SK-N-MC (cell line): ENCODE results near the gene LIFR.

Experiments used
- DNase-seq: peaks from one replicate; pipeline ENCODE4 v3.0.0-alpha.2; 2011; ENCODE audit warnings: low read depth, low spot score
- H3K27ac ChIP-seq: fragments of 200-600 bp; sonication (generic); 2 replicates; pipeline ENCODE4 v1.5.1; 2016; ENCODE audit warnings: mixed run types
- H3K36me3 ChIP-seq: fragments of 200-600 bp; sonication (generic); 2 replicates; pipeline ENCODE4 v1.6.1; 2017; ENCODE audit warnings: antibody characterized with exemption, low read length, mixed read lengths; ENCODE audit not compliant: insufficient read depth
- H3K4me3 ChIP-seq: fragments of 200-600 bp; sonication (generic); 2 replicates; pipeline ENCODE4 v1.5.1; 2016
- H3K9ac ChIP-seq: fragments of 200-600 bp; sonication (generic); 2 replicates; pipeline ENCODE4 v1.8.0; 2017; ENCODE audit warnings: mixed run types, mixed read lengths; ENCODE audit not compliant: insufficient read length
- H3K9me3 ChIP-seq: fragments of 200-600 bp; sonication (generic); 2 replicates; pipeline ENCODE4 v1.6.1; 2017; ENCODE audit warnings: low read depth, mild to moderate bottlenecking, antibody characterized with exemption, low read length, moderate library complexity, mixed read lengths
- EZH2 ChIP-seq: fragments of 200-600 bp; sonication (generic); IDR thresholded peaks from one replicate; pipeline ENCODE4 v1.6.1; 2017; ENCODE audit warnings: antibody characterized with exemption
- FOXP2 ChIP-seq: optimal IDR thresholded peaks from 2 replicates; pipeline ENCODE3; 2011; ENCODE audit warnings: mild to moderate bottlenecking, moderate library complexity; ENCODE audit not compliant: insufficient read depth; ENCODE audit errors: extremely low read length, control extremely low read depth
- POLR2AphosphoS5 ChIP-seq: IDR thresholded peaks from 2 replicates; pipeline ENCODE4 v1.6.1; 2012; ENCODE audit warnings: mild to moderate bottlenecking, low read depth, low read length, borderline replicate concordance

The LIFR gene

GRCh38 chr5:38585816-38586215 lies 29.4 kb upstream of the LIFR start:
- Histone ChIP-seq H3K9ac (no peak overlapping the region), H3K27ac (no peak overlapping the region), H3K4me3 (no peak overlapping the region), H3K36me3 (no peaks in the 10 kb centered on the region), H3K9me3 (no peaks in the 10 kb centered on the region)
- TF ChIP-seq EZH2 (no peak), FOXP2 (no peak), POLR2AphosphoS5 (no peak)
- no peak for DNase-seq

GRCh38 chr5:38583500-38583899 lies 27.1 kb upstream of the LIFR start:
- H3K9ac ChIP-seq, result no peak overlapping the region
- no peak overlapping the region for H3K27ac ChIP-seq
- H3K4me3 ChIP-seq, result no peak overlapping the region
- no peaks in the 10 kb centered on the region for H3K9me3 ChIP-seq
- DNase-seq, result no peak
- no peaks in the 10 kb centered on the region for H3K36me3 ChIP-seq
- TF ChIP-seq POLR2AphosphoS5 (no peak), EZH2 (no peak), FOXP2 (no peak)

GRCh38 chr5:38582975-38583319 lies 26.5 kb upstream of the LIFR start:
- Histone ChIP-seq H3K36me3 (no peaks in the 10 kb centered on the region), H3K9ac (no peak overlapping the region), H3K4me3 (peak overlapping the region; percentile 20; the same call in 1 of the 2 replicates), H3K9me3 (no peaks in the 10 kb centered on the region), H3K27ac (no peak overlapping the region)
- DNase-seq, result no peak
- TF ChIP-seq FOXP2, result no peak
- TF ChIP-seq POLR2AphosphoS5, result no peak
- TF ChIP-seq EZH2, result no peak

GRCh38 chr5:38582293-38582974 lies 26.0 kb upstream of the LIFR start:
- H3K27ac ChIP-seq, result no peak overlapping the region
- TF ChIP-seq FOXP2, result no peak
- TF ChIP-seq POLR2AphosphoS5, result no peak
- no peak for TF ChIP-seq EZH2
- H3K4me3 ChIP-seq, result peak overlapping the region; percentile 20; the same call in 1 of the 2 replicates
- no peaks in the 10 kb centered on the region for H3K9me3 ChIP-seq
- H3K36me3 ChIP-seq, result no peaks in the 10 kb centered on the region
- no peak overlapping the region for H3K9ac ChIP-seq
- DNase-seq, result no peak

GRCh38 chr5:38581597-38581996 lies 25.2 kb upstream of the LIFR start:
- no peaks in the 10 kb centered on the region for H3K36me3 ChIP-seq
- DNase-seq, result no peak
- no peak overlapping the region for H3K9ac ChIP-seq
- no peak overlapping the region for H3K4me3 ChIP-seq
- TF ChIP-seq EZH2, result no peak
- TF ChIP-seq FOXP2, result no peak
- no peak for TF ChIP-seq POLR2AphosphoS5
- H3K9me3 ChIP-seq, result no peaks in the 10 kb centered on the region
- no peak overlapping the region for H3K27ac ChIP-seq

GRCh38 chr5:38579105-38579504 lies 22.7 kb upstream of the LIFR start:
- no peak overlapping the region for H3K27ac ChIP-seq
- no peak for TF ChIP-seq EZH2
- no peak for TF ChIP-seq FOXP2

GRCh38 chr5:38576961-38577684 lies 20.7 kb upstream of the LIFR start:
- DNase-seq, result no peak
- Histone ChIP-seq H3K36me3 (no peaks in the 10 kb centered on the region), H3K4me3 (no peak overlapping the region), H3K9ac (no peak overlapping the region), H3K27ac (no peak overlapping the region), H3K9me3 (no peaks in the 10 kb centered on the region)
- TF ChIP-seq EZH2 (no peak), POLR2AphosphoS5 (no peak), FOXP2 (no peak)

More at GRCh38 chr5:38579105-38579504, 22.7 kb upstream of the LIFR start:
- no peak overlapping the region for H3K9ac ChIP-seq
- no peak overlapping the region for H3K4me3 ChIP-seq
- no peak for DNase-seq
- H3K9me3 ChIP-seq, result no peaks in the 10 kb centered on the region
- no peaks in the 10 kb centered on the region for H3K36me3 ChIP-seq

- H3K27ac ChIP-seq, result no peak overlapping the region
- DNase-seq, result no peak
- TF ChIP-seq EZH2 (no peak), FOXP2 (no peak), POLR2AphosphoS5 (no peak)
These were observed 20.0 kb upstream of the LIFR start for GRCh38 chr5:38576442-38576841.

GRCh38 chr5:38575476-38575875 lies 19.0 kb upstream of the LIFR start:
- Histone ChIP-seq H3K4me3 (no peak overlapping the region), H3K9ac (no peak overlapping the region), H3K9me3 (no peaks in the 10 kb centered on the region), H3K36me3 (no peaks in the 10 kb centered on the region), H3K27ac (no peak overlapping the region)
- no peak for DNase-seq
- no peak for TF ChIP-seq POLR2AphosphoS5
- no peak for TF ChIP-seq FOXP2
- TF ChIP-seq EZH2, result no peak

More at GRCh38 chr5:38576442-38576841, 20.0 kb upstream of the LIFR start:
- H3K4me3 ChIP-seq, result no peak overlapping the region
- H3K9ac ChIP-seq, result no peak overlapping the region
- no peaks in the 10 kb centered on the region for H3K9me3 ChIP-seq
- no peaks in the 10 kb centered on the region for H3K36me3 ChIP-seq
